Osteocyte (in vitro differentiated cells): Measurements from ENCODE around the gene TVP23C. TPM values are rescaled to one million over a fixed set of nuclear protein-coding genes. Genes with fewer than 3 reads are reported as not detected.

Experiments
- DNase-seq: peaks from one replicate; pipeline ENCODE4 v3.0.0; 2021; ENCODE audit warnings: mixed read lengths; ENCODE audit not compliant: unreplicated experiment; ENCODE audit errors: extremely low spot score
- H3K27ac Mint-ChIP-seq: one replicate; pipeline ENCODE4 v1.8.0; 2021; ENCODE audit warnings: mild to moderate bottlenecking, mixed read lengths; ENCODE audit not compliant: unreplicated experiment
- H3K27me3 Mint-ChIP-seq: one replicate; pipeline ENCODE4 v1.8.0; 2021; ENCODE audit warnings: mixed read lengths; ENCODE audit not compliant: unreplicated experiment
- H3K36me3 Mint-ChIP-seq: one replicate; pipeline ENCODE4 v1.8.0; 2021; ENCODE audit warnings: mixed read lengths; ENCODE audit not compliant: unreplicated experiment
- H3K4me1 Mint-ChIP-seq: one replicate; pipeline ENCODE4 v1.8.0; 2021; ENCODE audit warnings: mixed read lengths; ENCODE audit not compliant: unreplicated experiment
- H3K4me3 Mint-ChIP-seq: one replicate; pipeline ENCODE4 v1.8.0; 2021; ENCODE audit warnings: mild to moderate bottlenecking, moderate library complexity, mixed read lengths; ENCODE audit not compliant: unreplicated experiment
- H3K9me3 Mint-ChIP-seq: one replicate; pipeline ENCODE4 v1.8.0; 2021; ENCODE audit warnings: mixed read lengths; ENCODE audit not compliant: unreplicated experiment
- total RNA-seq: library from RNA; stranded (reverse); gene quantifications from 2 replicates; pipeline ENCODE4 v1.2.1, GENCODE V29; 2021
- TF ChIP-seq, protein P1 (sequence below): fragments of 200-600 bp; sonication (generic); IDR thresholded peaks from 2 replicates; pipeline ENCODE4 v1.5.0; 2021; ENCODE audit warnings: antibody characterized with exemption, mild to moderate bottlenecking, moderate library complexity

The TVP23C gene
- total RNA-seq, 1 donor from 2014 or later = 22.1 TPM

DNA sequence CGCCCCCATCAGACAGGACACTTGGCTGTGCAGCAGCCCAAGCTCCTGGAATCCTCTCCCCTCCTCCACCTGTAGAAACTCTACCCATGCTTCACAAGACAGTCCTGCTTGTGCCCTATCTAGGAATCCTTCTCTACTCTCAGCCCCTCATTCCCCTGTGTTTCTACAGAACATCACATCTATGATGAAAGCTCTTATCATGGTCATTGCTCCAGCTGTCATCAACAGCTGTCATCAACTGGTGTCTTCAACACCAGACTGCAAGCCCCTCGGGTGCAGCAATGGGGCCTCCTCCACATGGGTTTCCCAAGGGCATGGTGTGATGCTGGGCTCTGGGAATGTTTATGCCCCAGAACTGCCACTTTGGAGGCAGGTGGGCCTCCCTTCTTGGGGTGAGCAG is 74.7 kb downstream of the TVP23C start:
- peaks cover 13% of the 10 kb centered on the region for H3K36me3 Mint-ChIP-seq
- no peaks in the 10 kb centered on the region for H3K9me3 Mint-ChIP-seq
- no peak overlapping the region for H3K27ac Mint-ChIP-seq
- no peak for DNase-seq
- H3K27me3 Mint-ChIP-seq = no peaks in the 10 kb centered on the region
- H3K4me1 Mint-ChIP-seq = peaks cover 38% of the 10 kb centered on the region
- no peak overlapping the region for H3K4me3 Mint-ChIP-seq
- TF ChIP-seq, protein P1, sequence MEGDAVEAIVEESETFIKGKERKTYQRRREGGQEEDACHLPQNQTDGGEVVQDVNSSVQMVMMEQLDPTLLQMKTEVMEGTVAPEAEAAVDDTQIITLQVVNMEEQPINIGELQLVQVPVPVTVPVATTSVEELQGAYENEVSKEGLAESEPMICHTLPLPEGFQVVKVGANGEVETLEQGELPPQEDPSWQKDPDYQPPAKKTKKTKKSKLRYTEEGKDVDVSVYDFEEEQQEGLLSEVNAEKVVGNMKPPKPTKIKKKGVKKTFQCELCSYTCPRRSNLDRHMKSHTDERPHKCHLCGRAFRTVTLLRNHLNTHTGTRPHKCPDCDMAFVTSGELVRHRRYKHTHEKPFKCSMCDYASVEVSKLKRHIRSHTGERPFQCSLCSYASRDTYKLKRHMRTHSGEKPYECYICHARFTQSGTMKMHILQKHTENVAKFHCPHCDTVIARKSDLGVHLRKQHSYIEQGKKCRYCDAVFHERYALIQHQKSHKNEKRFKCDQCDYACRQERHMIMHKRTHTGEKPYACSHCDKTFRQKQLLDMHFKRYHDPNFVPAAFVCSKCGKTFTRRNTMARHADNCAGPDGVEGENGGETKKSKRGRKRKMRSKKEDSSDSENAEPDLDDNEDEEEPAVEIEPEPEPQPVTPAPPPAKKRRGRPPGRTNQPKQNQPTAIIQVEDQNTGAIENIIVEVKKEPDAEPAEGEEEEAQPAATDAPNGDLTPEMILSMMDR = no peak

DNA sequence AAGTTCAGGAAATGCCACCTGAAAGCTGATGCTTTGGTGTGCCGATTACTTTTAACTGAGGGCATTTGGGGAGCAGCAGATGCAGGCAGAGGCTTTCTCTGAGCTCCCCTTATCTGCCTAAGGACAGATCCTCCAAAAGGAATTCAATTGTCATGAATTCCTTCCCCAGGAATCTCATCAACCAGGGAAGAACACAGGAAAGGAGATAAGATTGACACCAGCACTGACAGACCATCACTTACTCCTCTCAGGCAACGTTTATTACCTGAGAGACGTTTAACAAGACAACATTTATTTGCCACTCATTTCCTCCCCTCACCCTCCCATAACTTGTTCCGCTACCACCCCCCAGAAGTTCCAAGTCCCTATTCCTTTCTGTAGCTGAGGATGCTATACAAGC is 78.2 kb downstream of the TVP23C start:
- Mint-ChIP-seq H3K27me3 (no peaks in the 10 kb centered on the region), H3K27ac (no peak overlapping the region), H3K4me1 (peaks cover 12% of the 10 kb centered on the region), H3K9me3 (no peaks in the 10 kb centered on the region), H3K36me3 (peaks cover 15% of the 10 kb centered on the region), H3K4me3 (no peak overlapping the region)
- TF ChIP-seq, protein P1 = no peak
- no peak for DNase-seq

- Mint-ChIP-seq H3K4me3 (no peak overlapping the region), H3K36me3 (peaks cover 13% of the 10 kb centered on the region), H3K4me1 (peaks cover 16% of the 10 kb centered on the region), H3K27me3 (no peaks in the 10 kb centered on the region), H3K9me3 (no peaks in the 10 kb centered on the region), H3K27ac (no peak overlapping the region)
- no peak for DNase-seq
- TF ChIP-seq, protein P1 = no peak
Observed at GRCh38 chr17:15483431-15483830, 79.9 kb downstream of the TVP23C start.

GRCh38 chr17:15482476-15482875 is 80.8 kb downstream of the TVP23C start:
- H3K27ac Mint-ChIP-seq = no peak overlapping the region
- no peak overlapping the region for H3K4me3 Mint-ChIP-seq
- H3K36me3 Mint-ChIP-seq = peaks cover 10% of the 10 kb centered on the region
- TF ChIP-seq, protein P1 = no peak
- no peaks in the 10 kb centered on the region for H3K9me3 Mint-ChIP-seq
- DNase-seq = no peak
- H3K27me3 Mint-ChIP-seq = no peaks in the 10 kb centered on the region
- peaks cover 16% of the 10 kb centered on the region for H3K4me1 Mint-ChIP-seq

DNA sequence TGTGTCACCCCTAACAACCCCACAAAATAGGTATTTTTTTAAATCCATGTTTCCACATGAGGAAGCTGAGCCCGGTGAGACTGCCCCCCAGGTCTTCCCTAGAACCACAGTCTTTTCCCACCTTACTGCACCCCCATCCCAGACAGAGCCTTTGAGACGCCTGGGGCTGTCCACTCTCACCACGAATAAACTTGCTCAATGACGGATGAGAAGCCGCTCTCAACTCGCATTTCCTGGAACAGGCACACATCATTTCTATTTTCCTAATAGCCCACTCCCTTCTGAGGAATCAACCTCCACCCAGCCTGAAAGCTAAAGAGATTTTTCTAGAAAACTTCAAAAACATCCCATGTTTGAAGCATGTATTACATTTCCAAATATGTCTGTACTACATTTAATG is 81.8 kb downstream of the TVP23C start:
- Mint-ChIP-seq H3K36me3 (peaks cover 9% of the 10 kb centered on the region), H3K4me1 (peaks cover 16% of the 10 kb centered on the region), H3K27ac (no peak overlapping the region), H3K9me3 (no peaks in the 10 kb centered on the region), H3K27me3 (no peaks in the 10 kb centered on the region), H3K4me3 (no peak overlapping the region)
- DNase-seq = no peak
- TF ChIP-seq, protein P1 = no peak
